Nephron progenitor cell (in vitro differentiated cells): ENCODE results near the gene TMPRSS9.
A peak's percentile ranks its signal among the peaks of the same experiment; 100 is the strongest.
"Not testable (repeated sequence)": the region's sequence is repeated elsewhere in the genome, so short reads cannot be mapped to it uniquely, and the experiment has no call there.

Source experiments
- DNase-seq: peaks from one replicate; pipeline ENCODE4 v3.0.0; 2021
- H3K27ac Mint-ChIP-seq: 2 replicates; pipeline ENCODE4 v1.8.0; 2021; ENCODE audit warnings: mild to moderate bottlenecking, moderate library complexity, mixed read lengths
- H3K27me3 Mint-ChIP-seq: 2 replicates; pipeline ENCODE4 v1.8.0; 2021; ENCODE audit warnings: mild to moderate bottlenecking, low read depth, mixed read lengths; ENCODE audit not compliant: poor library complexity
- H3K36me3 Mint-ChIP-seq: 2 replicates; pipeline ENCODE4 v1.8.0; 2021; ENCODE audit warnings: low read depth, mixed read lengths
- H3K4me1 Mint-ChIP-seq: 2 replicates; pipeline ENCODE4 v1.8.0; 2021; ENCODE audit warnings: mixed read lengths
- H3K4me3 Mint-ChIP-seq: 2 replicates; pipeline ENCODE4 v1.8.0; 2021; ENCODE audit warnings: mild to moderate bottlenecking, moderate library complexity, mixed read lengths
- H3K9me3 Mint-ChIP-seq: 2 replicates; pipeline ENCODE4 v1.8.0; 2021; ENCODE audit warnings: mild to moderate bottlenecking, moderate library complexity, mixed read lengths
- CTCF ChIP-seq: fragments of 200-600 bp; sonication (generic); IDR thresholded peaks from 2 replicates; pipeline ENCODE4 v1.5.0; 2021; ENCODE audit warnings: antibody characterized with exemption

Gene TMPRSS9

GRCh38 chr19:2461751-2462634, 101.9 kb downstream of the TMPRSS9 start:
- peak; percentile 63 for DNase-seq
- Mint-ChIP-seq H3K27me3 (peaks cover 5% of the 10 kb centered on the region), H3K27ac (no peak overlapping the region), H3K9me3 (no peaks in the 10 kb centered on the region), H3K4me1 (peaks cover 12% of the 10 kb centered on the region), H3K36me3 (no peaks in the 10 kb centered on the region), H3K4me3 (peak overlapping the region; percentile 74)
- TF ChIP-seq CTCF, result no peak

GRCh38 chr19:2462635-2463421, 102.8 kb downstream of the TMPRSS9 start:
- DNase-seq, result peak; percentile 79
- Mint-ChIP-seq H3K4me3 (peak overlapping the region; percentile 74), H3K27me3 (peaks cover 5% of the 10 kb centered on the region), H3K4me1 (peaks cover 7% of the 10 kb centered on the region), H3K27ac (peak overlapping the region; percentile 69), H3K9me3 (no peaks in the 10 kb centered on the region), H3K36me3 (no peaks in the 10 kb centered on the region)
- TF ChIP-seq CTCF, result no peak

- H3K9me3 Mint-ChIP-seq, DNase-seq, H3K36me3 Mint-ChIP-seq, H3K27me3 Mint-ChIP-seq, H3K4me3 Mint-ChIP-seq: not testable (repeated sequence)
- peaks cover 10% of the 10 kb centered on the region for H3K4me1 Mint-ChIP-seq
- peak overlapping the region; percentile 61 for H3K27ac Mint-ChIP-seq
Measured at GRCh38 chr19:2463694-2464093, 103.6 kb downstream of the TMPRSS9 start.

- TF ChIP-seq CTCF, result no peak
- no peaks in the 10 kb centered on the region for H3K9me3 Mint-ChIP-seq
- H3K4me1 Mint-ChIP-seq, result peaks cover 14% of the 10 kb centered on the region
- DNase-seq, result no peak
- H3K36me3 Mint-ChIP-seq, result no peaks in the 10 kb centered on the region
- H3K4me3 Mint-ChIP-seq, result no peak overlapping the region
- H3K27ac Mint-ChIP-seq, result peak overlapping the region; percentile 66
- peaks cover 10% of the 10 kb centered on the region for H3K27me3 Mint-ChIP-seq
Measured at GRCh38 chr19:2464389-2464788, 104.3 kb downstream of the TMPRSS9 start.

- no peak overlapping the region for H3K27ac Mint-ChIP-seq
Measured at GRCh38 chr19:2468596-2468995, 108.5 kb downstream of the TMPRSS9 start.

More at GRCh38 chr19:2468596-2468995, 108.5 kb downstream of the TMPRSS9 start:
- no peak overlapping the region for H3K4me3 Mint-ChIP-seq
- DNase-seq, result no peak
- H3K27me3 Mint-ChIP-seq, result peaks cover 5% of the 10 kb centered on the region
- H3K36me3 Mint-ChIP-seq, result no peaks in the 10 kb centered on the region
- no peak for TF ChIP-seq CTCF
- H3K9me3 Mint-ChIP-seq, result no peaks in the 10 kb centered on the region
- peaks cover 16% of the 10 kb centered on the region for H3K4me1 Mint-ChIP-seq
